ENCODE measurements around the gene MRC2.

MRC2 gene

GRCh38 chr17:62717589-62717855 is 90.1 kb downstream of the MRC2 start:
- no peaks in the 10 kb centered on the region for H3K27me3 Mint-ChIP-seq
- ATAC-seq (replicated peaks) (no peak), DNase-seq (no peak)
- no peaks in the 10 kb centered on the region for H3K36me3 Mint-ChIP-seq (ENCODE audit: insufficient read depth)
- H3K4me3 Mint-ChIP-seq, result no peak overlapping the region
- peak overlapping the region in 1 of 2 donors; percentile 1 for H3K27ac Mint-ChIP-seq
- no peaks in the 10 kb centered on the region for H3K9me3 Mint-ChIP-seq
- peaks cover 0 to 18% of the 10 kb centered on the region in 2 donors for H3K4me1 Mint-ChIP-seq (ENCODE audit: low read depth in 2 of 2)

GRCh38 chr17:62717889-62718288 is 90.4 kb downstream of the MRC2 start:
- no peaks in the 10 kb centered on the region for H3K36me3 Mint-ChIP-seq (ENCODE audit: insufficient read depth)
- H3K27ac Mint-ChIP-seq, result peak overlapping the region in 1 of 2 donors; percentile 1
- no peaks in the 10 kb centered on the region for H3K9me3 Mint-ChIP-seq
- peaks cover 0 to 18% of the 10 kb centered on the region in 2 donors for H3K4me1 Mint-ChIP-seq (ENCODE audit: low read depth in 2 of 2)
- ATAC-seq (replicated peaks) (peak; percentile 80), DNase-seq (no peak)
- no peaks in the 10 kb centered on the region for H3K27me3 Mint-ChIP-seq
- H3K4me3 Mint-ChIP-seq, result peak overlapping the region in 1 of 2 donors; percentile 0

GRCh38 chr17:62718429-62718828 is 91.0 kb downstream of the MRC2 start:
- Mint-ChIP-seq H3K4me3 (peak overlapping the region in 1 of 2 donors; percentile 0), H3K27ac (peak overlapping the region in 1 of 2 donors; percentile 1), H3K9me3 (no peaks in the 10 kb centered on the region), H3K4me1 (ENCODE audit: low read depth in 2 of 2) (peaks cover 1 to 15% of the 10 kb centered on the region in 2 donors), H3K27me3 (no peaks in the 10 kb centered on the region), H3K36me3 (ENCODE audit: insufficient read depth) (no peaks in the 10 kb centered on the region)
- ATAC-seq (replicated peaks) (peak; percentile 65), DNase-seq (no peak)

- Mint-ChIP-seq H3K9me3 (no peaks in the 10 kb centered on the region), H3K4me3 (no peak overlapping the region), H3K36me3 (ENCODE audit: insufficient read depth) (no peaks in the 10 kb centered on the region), H3K27ac (peak overlapping the region in 1 of 2 donors; percentile 33), H3K27me3 (no peaks in the 10 kb centered on the region), H3K4me1 (ENCODE audit: low read depth in 2 of 2) (peaks cover 13 to 24% of the 10 kb centered on the region in 2 donors)
- no peak for ATAC-seq (replicated peaks)
- no peak for DNase-seq
Observed at GRCh38 chr17:62719586-62719985, 92.1 kb downstream of the MRC2 start.

GRCh38 chr17:62720126-62720850 is 92.8 kb downstream of the MRC2 start:
- Mint-ChIP-seq H3K4me3 (no peak overlapping the region), H3K4me1 (ENCODE audit: low read depth in 2 of 2) (peaks cover 20 to 31% of the 10 kb centered on the region in 2 donors), H3K36me3 (ENCODE audit: insufficient read depth) (peaks cover 5% of the 10 kb centered on the region), H3K9me3 (no peaks in the 10 kb centered on the region), H3K27ac (no peak overlapping the region), H3K27me3 (no peaks in the 10 kb centered on the region)
- ATAC-seq (replicated peaks) (no peak), DNase-seq (no peak)

GRCh38 chr17:62722625-62723024 is 95.2 kb downstream of the MRC2 start:
- H3K9me3 Mint-ChIP-seq, result no peaks in the 10 kb centered on the region
- peaks cover 5% of the 10 kb centered on the region for H3K36me3 Mint-ChIP-seq (ENCODE audit: insufficient read depth)
- peak overlapping the region in 1 of 2 donors; percentile 94 for H3K27ac Mint-ChIP-seq
- no peak overlapping the region for H3K4me3 Mint-ChIP-seq
- peaks cover 27 to 40% of the 10 kb centered on the region in 2 donors for H3K4me1 Mint-ChIP-seq (ENCODE audit: low read depth in 2 of 2)
- DNase-seq (no peak), ATAC-seq (replicated peaks) (no peak)
- H3K27me3 Mint-ChIP-seq, result no peaks in the 10 kb centered on the region

- Mint-ChIP-seq H3K9me3 (no peaks in the 10 kb centered on the region), H3K4me1 (ENCODE audit: low read depth in 2 of 2) (peaks cover 27 to 34% of the 10 kb centered on the region in 2 donors), H3K36me3 (ENCODE audit: insufficient read depth) (peaks cover 5% of the 10 kb centered on the region), H3K27ac (peak overlapping the region; percentile 94 to 97), H3K27me3 (no peaks in the 10 kb centered on the region), H3K4me3 (peak overlapping the region; percentile 75 to 79)
- DNase-seq (no peak), ATAC-seq (replicated peaks) (no peak)
Observed at GRCh38 chr17:62723842-62724241, 96.4 kb downstream of the MRC2 start.

GRCh38 chr17:62724398-62725146 is 97.1 kb downstream of the MRC2 start:
- Mint-ChIP-seq H3K9me3 (no peaks in the 10 kb centered on the region), H3K27ac (peak overlapping the region; percentile 94 to 97), H3K36me3 (ENCODE audit: insufficient read depth) (peaks cover 5% of the 10 kb centered on the region), H3K27me3 (no peaks in the 10 kb centered on the region), H3K4me1 (ENCODE audit: low read depth in 2 of 2) (peaks cover 27 to 33% of the 10 kb centered on the region in 2 donors), H3K4me3 (peak overlapping the region; percentile 75 to 79)
- ATAC-seq (replicated peaks) (peak; percentile 90), DNase-seq (peak; percentile 56 to 61 (median 60))

- H3K27ac Mint-ChIP-seq, result peak overlapping the region; percentile 77 to 94
- peaks cover 27 to 29% of the 10 kb centered on the region in 2 donors for H3K4me1 Mint-ChIP-seq (ENCODE audit: low read depth in 2 of 2)
- H3K9me3 Mint-ChIP-seq, result no peaks in the 10 kb centered on the region
- ATAC-seq (replicated peaks) (no peak), DNase-seq (no peak)
- no peaks in the 10 kb centered on the region for H3K27me3 Mint-ChIP-seq
- H3K4me3 Mint-ChIP-seq, result no peak overlapping the region
- H3K36me3 Mint-ChIP-seq (ENCODE audit: insufficient read depth), result peaks cover 5% of the 10 kb centered on the region
Observed at GRCh38 chr17:62725791-62726249, 98.3 kb downstream of the MRC2 start.

- ATAC-seq (replicated peaks), result no peak
Observed at GRCh38 chr17:62727916-62728672, 100.6 kb downstream of the MRC2 start.

GRCh38 chr17:62732125-62732524 is 104.7 kb downstream of the MRC2 start:
- Mint-ChIP-seq H3K27ac (no peak overlapping the region), H3K36me3 (ENCODE audit: insufficient read depth) (peaks cover 4% of the 10 kb centered on the region), H3K4me3 (no peak overlapping the region), H3K27me3 (no peaks in the 10 kb centered on the region), H3K9me3 (no peaks in the 10 kb centered on the region), H3K4me1 (ENCODE audit: low read depth in 2 of 2) (no peaks in the 10 kb centered on the region)
- DNase-seq (no peak), ATAC-seq (replicated peaks) (no peak)

More at GRCh38 chr17:62727916-62728672, 100.6 kb downstream of the MRC2 start:
- H3K9me3 Mint-ChIP-seq, result no peaks in the 10 kb centered on the region
- H3K4me3 Mint-ChIP-seq, result no peak overlapping the region
- peaks cover 5% of the 10 kb centered on the region for H3K36me3 Mint-ChIP-seq (ENCODE audit: insufficient read depth)
- no peaks in the 10 kb centered on the region for H3K27me3 Mint-ChIP-seq
- H3K27ac Mint-ChIP-seq, result no peak overlapping the region
- no peak for DNase-seq
- H3K4me1 Mint-ChIP-seq (ENCODE audit: low read depth in 2 of 2), result peaks cover 27% of the 10 kb centered on the region in 2 donors

- DNase-seq, result no peak
- Mint-ChIP-seq H3K9me3 (no peaks in the 10 kb centered on the region), H3K4me1 (ENCODE audit: low read depth in 2 of 2) (no peaks in the 10 kb centered on the region), H3K4me3 (no peak overlapping the region), H3K36me3 (ENCODE audit: insufficient read depth) (peaks cover 4% of the 10 kb centered on the region), H3K27ac (no peak overlapping the region), H3K27me3 (no peaks in the 10 kb centered on the region)
- no peak for ATAC-seq (replicated peaks)
Observed at GRCh38 chr17:62735044-62735651, 107.7 kb downstream of the MRC2 start.

GRCh38 chr17:62737513-62737912 is 110.0 kb downstream of the MRC2 start:
- Mint-ChIP-seq H3K27ac (no peak overlapping the region), H3K4me1 (ENCODE audit: low read depth in 2 of 2) (no peaks in the 10 kb centered on the region), H3K4me3 (no peak overlapping the region), H3K27me3 (no peaks in the 10 kb centered on the region), H3K36me3 (ENCODE audit: insufficient read depth) (peaks cover 4% of the 10 kb centered on the region), H3K9me3 (no peaks in the 10 kb centered on the region)
- ATAC-seq (replicated peaks) (no peak), DNase-seq (no peak)
